Prostate gland (tissue), 2 donors: ENCODE data around the gene TNRC18.

Experiments
- CTCF ChIP-seq, 4 experiments: fragments of 200-600 bp in 2 of 4; fragments of 450-650 bp in 2 of 4; sonication (generic) in 2 of 4; IDR thresholded peaks; 1 replicate in 3 of 4; 2 replicates in 1 of 4; pipeline ENCODE4 v1.5.1; 2016 to 2019; ENCODE audit warnings: antibody characterized with exemption in 4 of 4, mild to moderate bottlenecking in 2 of 4, moderate library complexity in 2 of 4
- POLR2A ChIP-seq: fragments of 450-650 bp; IDR thresholded peaks from one replicate; pipeline ENCODE4 v1.6.1; 2016; ENCODE audit warnings: antibody characterized with exemption, mild to moderate bottlenecking
- POLR2AphosphoS5 ChIP-seq: sonication (generic); formaldehyde crosslinking; IDR thresholded peaks from one replicate; pipeline ENCODE4 v1.6.1; 2017; ENCODE audit warnings: antibody characterized with exemption

- TF ChIP-seq POLR2A (no peak), POLR2AphosphoS5 (no peak), CTCF (IDR thresholded peaks at IDR 0.05) (no peak)
Observed at GRCh38 chr7:5387711-5388245, 35.9 kb downstream of the TNRC18 start.
